ENCODE results near the gene IRAK1.
A peak's percentile ranks its signal among the peaks of the same experiment; 100 is the strongest.

The IRAK1 gene

GRCh38 chrX:153974003-153974725 is 45.5 kb downstream of the IRAK1 start:
- no peak for TF ChIP-seq CTCF (conservative IDR thresholded peaks at IDR 0.05; ENCODE audit: low read depth)
- no peak for DNase-seq (ENCODE audit: low spot score)
- H3K27ac ChIP-seq, result peak overlapping the region; percentile 97
- POLR2A ChIA-PET (ENCODE audit: low non-redundant PET), result no interaction called here
- CTCF ChIA-PET, result interaction anchor here (1.0 kb wide), 1 partner anchor 40 kb away, joined by 3 read pairs; no protein-coding TSS in a partner anchor

- POLR2A ChIA-PET (ENCODE audit: low non-redundant PET), result interaction anchor here (1.3 kb wide), 1 partner anchor 47 kb away, joined by 3 read pairs; the partner anchor contains the start of gene IRAK1
- no peak for TF ChIP-seq CTCF (conservative IDR thresholded peaks at IDR 0.05; ENCODE audit: low read depth)
- no peak for DNase-seq (ENCODE audit: low spot score)
- CTCF ChIA-PET, result no interaction called here
- H3K27ac ChIP-seq, result peak overlapping the region; percentile 97
Measured at GRCh38 chrX:153973127-153974002, 46.3 kb downstream of the IRAK1 start.

- CTCF ChIA-PET, result no interaction called here
- no peak for TF ChIP-seq CTCF (conservative IDR thresholded peaks at IDR 0.05; ENCODE audit: low read depth)
- peak; percentile 84 for DNase-seq (ENCODE audit: low spot score)
- POLR2A ChIA-PET (ENCODE audit: low non-redundant PET), result interaction anchor here (1.3 kb wide), 1 partner anchor 47 kb away, joined by 3 read pairs; the partner anchor contains the start of gene IRAK1
- H3K27ac ChIP-seq, result peak within 1 kb of the TSS; percentile 97
Measured at GRCh38 chrX:153972368-153973126, 47.2 kb downstream of the IRAK1 start, which contains the start of gene TMEM187. TMEM187 (plus strand) TSS chrX:153972754; CDS start chrX:153982063, 9,309 bp downstream.

- DNase-seq (ENCODE audit: low spot score), result peak; percentile 67
- TF ChIP-seq CTCF (conservative IDR thresholded peaks at IDR 0.05; ENCODE audit: low read depth), result no peak
- POLR2A ChIA-PET (ENCODE audit: low non-redundant PET), result interaction anchor here (1.3 kb wide), 1 partner anchor 48 kb away, joined by 3 read pairs; the partner anchor contains the start of gene IRAK1
- CTCF ChIA-PET, result no interaction called here
- H3K27ac ChIP-seq, result peak within 1 kb of the TSS; percentile 97
Measured at GRCh38 chrX:153971450-153972367, 48.0 kb downstream of the IRAK1 start, which contains the start of gene HCFC1. HCFC1 (minus strand) TSS chrX:153971818; CDS start chrX:153970840, 978 bp downstream.

GRCh38 chrX:153971124-153971449 is 48.6 kb downstream of the IRAK1 start:
- DNase-seq (ENCODE audit: low spot score), result peak; percentile 67
- peak overlapping the region; percentile 97 for H3K27ac ChIP-seq
- ChIA-PET POLR2A (ENCODE audit: low non-redundant PET) (no interaction called here), CTCF (interaction anchor here (0.7 kb wide), 1 partner anchor 42 kb away, joined by 3 read pairs; no protein-coding TSS in a partner anchor)
- no peak for TF ChIP-seq CTCF (conservative IDR thresholded peaks at IDR 0.05; ENCODE audit: low read depth)

Data from RWPE1 (cell line).